ENCODE data around the gene DOK6.

GRCh38 chr18:69854455-69854854, 453.8 kb downstream of the DOK6 start:
- TF ChIP-seq, protein P1, sequence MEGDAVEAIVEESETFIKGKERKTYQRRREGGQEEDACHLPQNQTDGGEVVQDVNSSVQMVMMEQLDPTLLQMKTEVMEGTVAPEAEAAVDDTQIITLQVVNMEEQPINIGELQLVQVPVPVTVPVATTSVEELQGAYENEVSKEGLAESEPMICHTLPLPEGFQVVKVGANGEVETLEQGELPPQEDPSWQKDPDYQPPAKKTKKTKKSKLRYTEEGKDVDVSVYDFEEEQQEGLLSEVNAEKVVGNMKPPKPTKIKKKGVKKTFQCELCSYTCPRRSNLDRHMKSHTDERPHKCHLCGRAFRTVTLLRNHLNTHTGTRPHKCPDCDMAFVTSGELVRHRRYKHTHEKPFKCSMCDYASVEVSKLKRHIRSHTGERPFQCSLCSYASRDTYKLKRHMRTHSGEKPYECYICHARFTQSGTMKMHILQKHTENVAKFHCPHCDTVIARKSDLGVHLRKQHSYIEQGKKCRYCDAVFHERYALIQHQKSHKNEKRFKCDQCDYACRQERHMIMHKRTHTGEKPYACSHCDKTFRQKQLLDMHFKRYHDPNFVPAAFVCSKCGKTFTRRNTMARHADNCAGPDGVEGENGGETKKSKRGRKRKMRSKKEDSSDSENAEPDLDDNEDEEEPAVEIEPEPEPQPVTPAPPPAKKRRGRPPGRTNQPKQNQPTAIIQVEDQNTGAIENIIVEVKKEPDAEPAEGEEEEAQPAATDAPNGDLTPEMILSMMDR (IDR thresholded peaks at IDR 0.05): no peak
- TF ChIP-seq EZH2 (IDR thresholded peaks at IDR 0.05): no peak
